Thyroid gland (tissue), 4 donors: ENCODE data around the gene PCNX3. TPM values are rescaled to one million over a fixed set of nuclear protein-coding genes. Genes with fewer than 3 reads are reported as not detected.

Source experiments
- DNase-seq, 2 donors: peaks; one replicate each; pipeline ENCODE4 v3.0.0-alpha.2; 2019
- H3K27ac ChIP-seq, 3 donors: fragments of 200-600 bp; sonication (generic); 1 replicate in 2 of 3; 2 replicates in 1 of 3; pipeline ENCODE4 v1.5.1; 2016 to 2019; ENCODE audit warnings: mild to moderate bottlenecking in 1 of 3, moderate library complexity in 1 of 3
- H3K27me3 ChIP-seq: fragments of 200-600 bp; sonication (generic); one replicate; pipeline ENCODE4 v1.5.1; 2019
- H3K36me3 ChIP-seq, 2 donors: fragments of 200-600 bp; sonication (generic); one replicate each; pipeline ENCODE4 v1.5.1; 2016 to 2019
- H3K4me1 ChIP-seq, 2 donors: fragments of 200-600 bp; sonication (generic); one replicate each; pipeline ENCODE4 v1.5.1; 2017 to 2019
- H3K4me3 ChIP-seq, 3 donors: fragments of 200-600 bp; sonication (generic); replicated peaks in 1 of 3; 1 replicate in 2 of 3; 2 replicates in 1 of 3; pipeline ENCODE4 v1.5.1; 2016; ENCODE audit warnings: mild to moderate bottlenecking in 1 of 3
- H3K9me3 ChIP-seq: fragments of 200-600 bp; sonication (generic); one replicate; pipeline ENCODE4 v1.5.1; 2017
- CTCF ChIP-seq, 6 experiments: fragments of 200-600 bp in 3 of 6; fragments of 450-650 bp in 3 of 6; sonication (generic) in 3 of 6; IDR thresholded peaks; one replicate each; pipeline ENCODE4 v1.5.1; 2016 to 2019; ENCODE audit warnings: antibody characterized with exemption in 6 of 6, mild to moderate bottlenecking in 2 of 6, inconsistent platforms in 1 of 6, moderate library complexity in 1 of 6
- POLR2A ChIP-seq, 2 donors: fragments of 450-650 bp; IDR thresholded peaks; one replicate each; pipeline ENCODE4 v1.6.1; 2017; ENCODE audit warnings: antibody characterized with exemption in 2 of 2, mild to moderate bottlenecking in 2 of 2, moderate library complexity in 1 of 2
- WGBS, 2 donors: methylation state at CpG; one replicate each; pipeline ENCODE4 v1.1.5; 2017; 5-methylcytosine and 5-hydroxymethylcytosine counted together
- intact Hi-C: fragments of 100-400 bp; cut with DNase I; formaldehyde crosslinking; loops from one replicate; pipeline ENCODE4 v1.15.1; 2023
- total RNA-seq, 4 donors: library from RNA; depleted of rRNA; stranded (reverse); fragments of >200 nt; gene quantifications; one replicate each; pipeline ENCODE4 v1.2.3, GENCODE V29; 2016

Gene PCNX3
- total RNA-seq, result 10 to 100 TPM; 18.9 to 54.2 (median 47.0) TPM

GRCh38 chr11:65615229-65615949 lies at the start of gene PCNX3:
PCNX3 (plus strand) TSS chr11:65615776; CDS start chr11:65616312, 536 bp downstream.
- Histone ChIP-seq H3K9me3 (no peaks in the 10 kb centered on the region), H3K4me3 (peak within 1 kb of the TSS; percentile 68 to 95 (median 75)), H3K27me3 (no peaks in the 10 kb centered on the region), H3K36me3 (peaks cover 28 to 31% of the 10 kb centered on the region in 2 donors), H3K4me1 (peaks cover 30 to 40% of the 10 kb centered on the region in 2 donors), H3K27ac (peak within 1 kb of the TSS; percentile 90 to 94 (median 91))
- peak; percentile 100 for DNase-seq
- intact Hi-C loops, result loop anchor here (5.0 kb wide), 2 partner anchors 37 to 688 kb away; no protein-coding TSS in a partner anchor
- peak in 1 of 6 experiments; percentile 37 for TF ChIP-seq CTCF (IDR thresholded peaks at IDR 0.05)
- TF ChIP-seq POLR2A (IDR thresholded peaks at IDR 0.05), result peak in 1 of 2 donors; percentile 54
- WGBS, 2 donors, result 0 to 1% methylated on average over 28 to 46 of the region's 55 CpGs

GRCh38 chr11:65569164-65569972 lies 46.2 kb upstream of the PCNX3 start:
- Histone ChIP-seq H3K4me1 (peaks cover 59 to 72% of the 10 kb centered on the region in 2 donors), H3K27ac (peak overlapping the region; percentile 86 to 90 (median 90)), H3K9me3 (no peaks in the 10 kb centered on the region), H3K36me3 (no peaks in the 10 kb centered on the region), H3K4me3 (peak overlapping the region; percentile 37 to 93 (median 91)), H3K27me3 (no peaks in the 10 kb centered on the region)
- intact Hi-C loops, result no loop called here
- TF ChIP-seq CTCF (IDR thresholded peaks at IDR 0.05), result no peak
- TF ChIP-seq POLR2A (IDR thresholded peaks at IDR 0.05), result no peak
- no peak for DNase-seq
- WGBS, 2 donors, result 10 to 11% methylated on average over 28 of the region's 28 CpGs

GRCh38 chr11:65569973-65570918 lies 45.3 kb upstream of the PCNX3 start, which contains the start of gene ZNRD2:
ZNRD2 (plus strand) TSS chr11:65570477; CDS start chr11:65570492, 15 bp downstream.
- intact Hi-C loops, result no loop called here
- Histone ChIP-seq H3K4me3 (peak within 1 kb of the TSS; percentile 90 to 93 (median 91)), H3K9me3 (no peaks in the 10 kb centered on the region), H3K27ac (peak within 1 kb of the TSS; percentile 86 to 90 (median 90)), H3K27me3 (no peaks in the 10 kb centered on the region), H3K36me3 (no peaks in the 10 kb centered on the region), H3K4me1 (peaks cover 62 to 74% of the 10 kb centered on the region in 2 donors)
- WGBS, 2 donors, result 0% methylated on average over 18 to 19 of the region's 89 CpGs
- peak in 1 of 2 donors; percentile 78 for TF ChIP-seq POLR2A (IDR thresholded peaks at IDR 0.05)
- peak in 4 of 6 experiments; percentile 41 to 66 (median 53) for TF ChIP-seq CTCF (IDR thresholded peaks at IDR 0.05)
- DNase-seq, result peak; percentile 99

GRCh38 chr11:65571420-65571819 lies 44.2 kb upstream of the PCNX3 start:
- H3K27ac ChIP-seq, result no peak overlapping the region
- no peaks in the 10 kb centered on the region for H3K36me3 ChIP-seq
- no peaks in the 10 kb centered on the region for H3K9me3 ChIP-seq
- peak overlapping the region in 1 of 3 donors; percentile 93 for H3K4me3 ChIP-seq
- intact Hi-C loops, result no loop called here
- peaks cover 58 to 68% of the 10 kb centered on the region in 2 donors for H3K4me1 ChIP-seq
- no peaks in the 10 kb centered on the region for H3K27me3 ChIP-seq
- WGBS, 2 donors, result 73 to 77% methylated on average over 9 of the region's 9 CpGs
- DNase-seq, result no peak
- TF ChIP-seq POLR2A (IDR thresholded peaks at IDR 0.05) (no peak), CTCF (IDR thresholded peaks at IDR 0.05) (no peak)
